ENCODE data around the gene CLEC19A. TPM values are rescaled to one million over a fixed set of nuclear protein-coding genes. Genes with fewer than 3 reads are reported as not detected.

The CLEC19A gene
- total and polyA plus RNA-seq, 4 donors: not detected

- no peak for TF ChIP-seq CTCF (IDR thresholded peaks at IDR 0.05; ENCODE audit: low read depth, low read length, missing input control)
- TF ChIP-seq RXRA (IDR thresholded peaks at IDR 0.05): no peak
Measured at GRCh38 chr16:19359556-19359955, 74.0 kb downstream of the CLEC19A start (continued).

Other genes starting within 250 kb of the CLEC19A start
- 10 to 100 TPM in 1 of 2 donors, 1 to 10 TPM in 1; 8.1 to 10.8 TPM for gene COQ7, start 218.1 kb upstream of the CLEC19A start, total RNA-seq
- gene COQ7, start 218.1 kb upstream of the CLEC19A start, polyA plus RNA-seq: 1 to 10 TPM; 5.3 to 6.4 TPM
- 10 to 100 TPM in 1 of 2 donors, 1 to 10 TPM in 1; 5.6 to 14.3 TPM for gene ITPRIPL2, start 171.8 kb upstream of the CLEC19A start, total RNA-seq
- 1 to 10 TPM; 2.2 to 5.4 TPM for gene ITPRIPL2, start 171.8 kb upstream of the CLEC19A start, polyA plus RNA-seq
- 1 to 10 TPM; 2.5 to 4.9 TPM for gene SYT17, start 117.5 kb upstream of the CLEC19A start, total RNA-seq
- 1 to 10 TPM; 6.1 to 7.7 TPM for gene SYT17, start 117.5 kb upstream of the CLEC19A start, polyA plus RNA-seq
- gene TMC5, start 132.2 kb downstream of the CLEC19A start, total RNA-seq: 1 to 10 TPM in 1 of 2 donors, under 1 TPM in 1; 0.50 to 1.2 TPM
- gene TMC5, start 132.2 kb downstream of the CLEC19A start, polyA plus RNA-seq: 1 to 10 TPM in 1 of 2 donors, under 1 TPM in 1; 0.54 to 1.1 TPM
- gene GDE1, start 236.4 kb downstream of the CLEC19A start, total RNA-seq: 10 to 100 TPM; 25.7 to 39.1 TPM
- 10 to 100 TPM; 14.8 to 21.5 TPM for gene GDE1, start 236.4 kb downstream of the CLEC19A start, polyA plus RNA-seq
- gene CCP110, start 238.2 kb downstream of the CLEC19A start, total RNA-seq: 10 to 100 TPM in 1 of 2 donors, 1 to 10 TPM in 1; 8.2 to 25.0 TPM
- 1 to 10 TPM; 1.8 to 2.8 TPM for gene CCP110, start 238.2 kb downstream of the CLEC19A start, polyA plus RNA-seq

All from liver (tissue), 5 donors.